CD4-positive, alpha-beta T cell (primary cell): ENCODE measurements around the gene CCNJL. TPM values are rescaled to one million over a fixed set of nuclear protein-coding genes. Genes with fewer than 3 reads are reported as not detected.

ENCODE experiments used
- ATAC-seq: fragments of 200-7000 bp; cut with Tn5 transposase; one replicate; pipeline ENCODE4 v1.10.0; 2022; ENCODE audit warnings: mild to moderate bottlenecking; ENCODE audit not compliant: poor library complexity
- CTCF ChIA-PET: fragments of 350-600 bp; sonication (Branson Sonifier 250); formaldehyde crosslinking; loops from one replicate; lab custom pipeline; 2021; ENCODE audit warnings: antibody characterized with exemption, inconsistent platforms; lab: Charles Lee
- POLR2A ChIA-PET: fragments of 350-600 bp; sonication (Branson Sonifier 250); formaldehyde crosslinking; loops from one replicate; lab custom pipeline; 2021; ENCODE audit warnings: antibody characterized with exemption, inconsistent platforms; lab: Charles Lee
- DNase-seq, 14 experiments: peaks; one replicate each; pipeline ENCODE4 v3.0.0-alpha.2; 2013 to 2020; ENCODE audit warnings: mixed read lengths in 2 of 14
- H3K27ac ChIP-seq, 2 donors: one replicate each; pipeline versions ENCODE4 v1.5.1 to v1.7.0; 2013; ENCODE audit warnings: low read length in 2 of 2, low read depth in 1 of 2, mild to moderate bottlenecking in 1 of 2
- H3K27me3 ChIP-seq, 2 experiments: 1 replicate in 1 of 2; 2 replicates in 1 of 2; pipeline versions ENCODE4 v1.6.1 to v1.7.0; 2013; ENCODE audit warnings: low read length in 2 of 2, control low read depth in 1 of 2, mild to moderate bottlenecking in 1 of 2, moderate library complexity in 1 of 2; ENCODE audit not compliant: insufficient read depth in 2 of 2, control insufficient read depth in 1 of 2
- H3K36me3 ChIP-seq: one replicate; pipeline ENCODE4 v1.6.1; 2013; ENCODE audit warnings: low read length, control low read depth; ENCODE audit not compliant: insufficient read depth
- H3K4me1 ChIP-seq: one replicate; pipeline ENCODE4 v1.6.1; 2013; ENCODE audit warnings: low read length, control low read depth; ENCODE audit not compliant: insufficient read depth
- H3K4me3 ChIP-seq: one replicate; pipeline ENCODE4 v1.5.1; 2013; ENCODE audit warnings: mild to moderate bottlenecking, low read length, moderate library complexity
- H3K9me3 ChIP-seq, 2 experiments: 1 replicate in 1 of 2; 2 replicates in 1 of 2; pipeline versions ENCODE4 v1.6.1 to v1.7.0; 2013; ENCODE audit warnings: low read length in 2 of 2, mild to moderate bottlenecking in 2 of 2, control low read depth in 1 of 2, moderate library complexity in 1 of 2; ENCODE audit not compliant: control insufficient read depth in 1 of 2, insufficient read depth in 1 of 2
- H3K27ac Mint-ChIP-seq: one replicate; pipeline ENCODE4 v1.8.0; 2020; ENCODE audit warnings: mixed read lengths
- H3K27me3 Mint-ChIP-seq: one replicate; pipeline ENCODE4 v1.8.0; 2021; ENCODE audit warnings: mixed read lengths
- H3K36me3 Mint-ChIP-seq: one replicate; pipeline ENCODE4 v1.8.0; 2021; ENCODE audit warnings: low read depth, mixed read lengths
- H3K4me1 Mint-ChIP-seq: one replicate; pipeline ENCODE4 v1.8.0; 2021; ENCODE audit warnings: low read depth, mixed read lengths
- H3K4me3 Mint-ChIP-seq: one replicate; pipeline ENCODE4 v1.8.0; 2020; ENCODE audit warnings: mild to moderate bottlenecking, mixed read lengths
- H3K9me3 Mint-ChIP-seq: one replicate; pipeline ENCODE4 v1.8.0; 2020; ENCODE audit warnings: mixed read lengths
- intact Hi-C, 2 experiments: fragments of 100-400 bp; cut with DNase I in 1 of 2; cut with micrococcal nuclease in 1 of 2; formaldehyde crosslinking; loops; one replicate each; pipeline versions ENCODE4 v1.15.1 to v1.9.0; 2023 to 2025; cut with DNase I, micrococcal nuclease
- total RNA-seq, 174 experiments: library from RNA in 2 of 174; stranded (reverse) in 2 of 174; gene quantifications; one replicate each; pipeline ENCODE4 v1.2.3 and lab custom pipeline; 2021 to 2026
- TF ChIP-seq, protein P1 (sequence below): fragments of 200-600 bp; IDR thresholded peaks from one replicate; pipeline ENCODE4 v1.8.0; 2022; ENCODE audit warnings: antibody characterized with exemption, mild to moderate bottlenecking

Gene CCNJL
- total RNA-seq, 2 experiments from 2014 or later = not detected

DNA sequence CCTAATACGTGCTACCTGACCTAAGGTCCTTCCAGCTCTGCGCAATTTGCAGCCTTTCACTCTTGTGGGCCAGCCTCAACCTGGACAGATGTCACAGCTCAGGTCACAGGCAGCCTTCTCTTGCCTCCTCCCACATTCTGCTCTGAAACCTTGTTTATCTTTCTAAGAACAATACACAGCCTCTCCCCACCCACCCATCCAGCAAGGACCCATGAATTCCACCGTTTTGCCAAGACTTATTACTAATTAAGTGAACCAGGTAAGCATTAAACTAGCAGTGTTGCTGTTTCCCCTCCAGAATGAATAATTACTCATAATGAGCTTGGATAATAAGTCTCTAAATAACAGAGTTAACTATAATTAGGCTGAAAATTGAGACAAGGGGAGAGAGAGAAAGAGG lies 72.0 kb downstream of the CCNJL start:
- H3K36me3 Mint-ChIP-seq = no peaks in the 10 kb centered on the region
- H3K27me3 ChIP-seq = no peaks in the 10 kb centered on the region
- H3K9me3 ChIP-seq = no peaks in the 10 kb centered on the region
- no peaks in the 10 kb centered on the region for H3K4me1 Mint-ChIP-seq
- ATAC-seq = no peak
- no peak overlapping the region for H3K4me3 Mint-ChIP-seq
- no peak overlapping the region for H3K27ac Mint-ChIP-seq
- H3K36me3 ChIP-seq = no peaks in the 10 kb centered on the region
- TF ChIP-seq, protein P1, sequence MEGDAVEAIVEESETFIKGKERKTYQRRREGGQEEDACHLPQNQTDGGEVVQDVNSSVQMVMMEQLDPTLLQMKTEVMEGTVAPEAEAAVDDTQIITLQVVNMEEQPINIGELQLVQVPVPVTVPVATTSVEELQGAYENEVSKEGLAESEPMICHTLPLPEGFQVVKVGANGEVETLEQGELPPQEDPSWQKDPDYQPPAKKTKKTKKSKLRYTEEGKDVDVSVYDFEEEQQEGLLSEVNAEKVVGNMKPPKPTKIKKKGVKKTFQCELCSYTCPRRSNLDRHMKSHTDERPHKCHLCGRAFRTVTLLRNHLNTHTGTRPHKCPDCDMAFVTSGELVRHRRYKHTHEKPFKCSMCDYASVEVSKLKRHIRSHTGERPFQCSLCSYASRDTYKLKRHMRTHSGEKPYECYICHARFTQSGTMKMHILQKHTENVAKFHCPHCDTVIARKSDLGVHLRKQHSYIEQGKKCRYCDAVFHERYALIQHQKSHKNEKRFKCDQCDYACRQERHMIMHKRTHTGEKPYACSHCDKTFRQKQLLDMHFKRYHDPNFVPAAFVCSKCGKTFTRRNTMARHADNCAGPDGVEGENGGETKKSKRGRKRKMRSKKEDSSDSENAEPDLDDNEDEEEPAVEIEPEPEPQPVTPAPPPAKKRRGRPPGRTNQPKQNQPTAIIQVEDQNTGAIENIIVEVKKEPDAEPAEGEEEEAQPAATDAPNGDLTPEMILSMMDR = no peak
- CTCF ChIA-PET = no interaction called here
- intact Hi-C loops = no loop called here
- DNase-seq = no peak
- POLR2A ChIA-PET = no interaction called here
- no peak overlapping the region for H3K27ac ChIP-seq
- H3K27me3 Mint-ChIP-seq = no peaks in the 10 kb centered on the region
- H3K4me1 ChIP-seq = no peaks in the 10 kb centered on the region
- H3K9me3 Mint-ChIP-seq = no peaks in the 10 kb centered on the region
- no peak overlapping the region for H3K4me3 ChIP-seq

DNA sequence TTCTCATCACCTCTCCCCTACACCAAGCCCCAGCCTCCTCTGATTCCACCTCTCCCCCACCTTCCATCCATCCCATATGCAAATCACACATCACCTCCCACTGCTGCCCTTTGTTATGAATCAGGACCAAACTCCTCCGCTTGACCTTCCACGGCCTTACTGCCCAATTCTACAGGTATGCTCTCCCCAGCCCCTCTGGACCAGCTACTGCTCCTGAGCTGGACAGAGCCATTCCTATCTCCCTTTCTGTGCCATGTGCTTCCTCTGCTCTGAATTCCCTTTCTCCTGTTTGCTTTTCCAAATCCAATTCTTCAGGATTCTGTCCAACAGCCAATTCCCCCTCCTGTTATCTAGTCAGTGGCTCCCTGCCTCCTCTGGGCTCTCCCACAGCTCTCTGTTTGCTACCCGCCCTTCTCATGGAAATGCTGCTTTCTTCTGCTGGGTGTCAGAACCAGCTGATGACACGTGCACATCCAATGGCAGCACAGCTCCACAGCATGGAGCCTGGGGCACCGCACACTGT lies 74.7 kb downstream of the CCNJL start:
- DNase-seq (no peak), ATAC-seq (no peak)
- Mint-ChIP-seq H3K27ac (no peak overlapping the region), H3K4me3 (no peak overlapping the region), H3K27me3 (no peaks in the 10 kb centered on the region), H3K36me3 (no peaks in the 10 kb centered on the region), H3K4me1 (no peaks in the 10 kb centered on the region), H3K9me3 (no peaks in the 10 kb centered on the region)
- no peaks in the 10 kb centered on the region for H3K36me3 ChIP-seq
- no peak overlapping the region for H3K4me3 ChIP-seq
- H3K27me3 ChIP-seq = no peaks in the 10 kb centered on the region
- H3K9me3 ChIP-seq = no peaks in the 10 kb centered on the region
- TF ChIP-seq, protein P1 = no peak
- intact Hi-C loops = no loop called here
- ChIA-PET CTCF (no interaction called here), POLR2A (no interaction called here)
- H3K27ac ChIP-seq = no peak overlapping the region
- H3K4me1 ChIP-seq = no peaks in the 10 kb centered on the region

DNA sequence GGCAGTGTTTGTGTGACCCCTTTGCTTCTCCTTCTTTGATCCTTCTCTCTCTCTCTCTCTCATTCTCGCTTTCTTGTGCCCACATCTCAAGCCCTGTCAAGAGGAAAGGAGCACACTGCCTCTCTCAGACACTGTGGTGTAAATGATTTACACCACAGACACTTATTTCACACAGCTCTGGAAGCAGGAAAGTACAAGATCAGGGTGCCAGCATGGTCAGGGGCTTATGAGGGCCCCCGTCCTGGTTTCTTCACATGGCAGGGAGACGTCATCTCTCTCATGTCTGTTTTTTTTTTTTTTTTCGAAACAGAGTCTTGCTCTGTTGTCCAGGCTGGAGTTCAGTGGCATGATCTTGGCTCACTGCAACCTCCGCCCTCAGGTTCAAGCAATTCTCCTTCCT lies 76.6 kb downstream of the CCNJL start:
- DNase-seq = no peak
- H3K4me1 Mint-ChIP-seq = no peaks in the 10 kb centered on the region
- H3K27me3 Mint-ChIP-seq = no peaks in the 10 kb centered on the region
- no peaks in the 10 kb centered on the region for H3K27me3 ChIP-seq
- H3K9me3 Mint-ChIP-seq = no peaks in the 10 kb centered on the region
- H3K27ac Mint-ChIP-seq = no peak overlapping the region
- H3K4me1 ChIP-seq = no peaks in the 10 kb centered on the region
- no peaks in the 10 kb centered on the region for H3K9me3 ChIP-seq
- no peak overlapping the region for H3K4me3 ChIP-seq
- no peak overlapping the region for H3K4me3 Mint-ChIP-seq
- TF ChIP-seq, protein P1 = no peak
- CTCF ChIA-PET = no interaction called here
- ATAC-seq = no peak
- no peak overlapping the region for H3K27ac ChIP-seq
- H3K36me3 ChIP-seq = no peaks in the 10 kb centered on the region
- POLR2A ChIA-PET = no interaction called here
- H3K36me3 Mint-ChIP-seq = no peaks in the 10 kb centered on the region
- intact Hi-C loops = no loop called here
